Measurements from ENCODE around the gene POMT1.

POMT1 gene

DNA sequence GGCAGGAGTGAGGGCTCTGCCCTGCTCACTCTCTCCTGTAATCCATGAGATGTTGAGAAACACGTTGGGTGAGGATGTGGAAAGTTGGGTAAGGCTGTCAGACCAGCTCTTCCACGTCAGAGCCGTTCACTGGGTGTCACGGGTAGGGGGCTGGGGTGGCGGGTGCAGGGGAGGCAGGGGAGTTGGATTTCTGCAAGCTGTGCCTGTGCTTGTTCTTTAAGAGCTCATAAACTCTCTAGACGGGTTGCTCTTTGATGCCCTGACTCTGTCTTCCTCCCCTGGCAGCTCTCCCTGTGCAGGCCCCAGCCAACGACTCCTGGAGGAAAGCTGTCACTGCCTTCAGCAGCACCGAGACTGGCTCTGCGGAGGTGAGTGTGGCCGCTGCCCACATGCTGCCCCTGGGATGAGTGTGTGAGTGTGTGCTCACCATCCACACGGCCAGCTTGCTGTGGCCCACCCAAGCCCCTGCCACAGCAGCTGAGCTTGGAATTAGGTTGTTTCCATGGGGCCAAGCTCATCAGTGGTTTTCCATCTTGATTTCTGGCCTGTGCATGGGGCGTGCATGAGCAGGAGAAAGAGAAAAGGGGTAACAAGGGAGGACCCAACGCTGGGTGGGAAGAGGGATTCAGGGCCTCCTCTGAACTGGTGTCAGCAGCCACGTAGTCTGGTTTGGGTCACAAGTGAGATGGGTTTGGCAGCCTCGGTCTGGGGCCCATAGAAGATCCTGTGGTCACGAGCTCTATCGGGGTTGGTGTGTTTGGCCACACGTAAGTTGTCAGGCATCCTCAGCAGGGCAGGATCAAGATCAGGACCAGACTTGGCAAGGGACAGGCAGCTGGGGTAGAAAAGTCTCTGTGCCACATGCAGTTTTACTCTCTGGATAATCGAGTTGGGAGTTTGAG is 21.0 kb upstream of the POMT1 start:
- Histone ChIP-seq H3K27ac (ENCODE audit: low read depth, low read length, poor library complexity, severe bottlenecking) (no peak overlapping the region), H3K36me3 (ENCODE audit: insufficient read depth, low read length) (peaks cover 94% of the 10 kb centered on the region), H3K27me3 (ENCODE audit: insufficient read depth, low read length) (no peaks in the 10 kb centered on the region), H3K9me2 (ENCODE audit: low read depth, low read length) (no peaks in the 10 kb centered on the region), H3K4me2 (ENCODE audit: low read length) (no peak overlapping the region), H3K4me1 (ENCODE audit: insufficient read depth, low read length, severe bottlenecking) (no peaks in the 10 kb centered on the region), H3K9ac (ENCODE audit: low read length) (no peak overlapping the region), H2AFZ (ENCODE audit: low read length) (no peak overlapping the region), H3K4me3 (ENCODE audit: low read depth, low read length, poor library complexity, severe bottlenecking) (no peak overlapping the region), H3K79me2 (ENCODE audit: insufficient read depth, low read length) (no peaks in the 10 kb centered on the region), H4K20me1 (ENCODE audit: insufficient read depth, low read length) (no peaks in the 10 kb centered on the region), H3K9me3 (ENCODE audit: low read length) (no peaks in the 10 kb centered on the region), H3F3A (ENCODE audit: insufficient read depth, low read length) (no peaks in the 10 kb centered on the region)
- TF ChIP-seq, protein P1, sequence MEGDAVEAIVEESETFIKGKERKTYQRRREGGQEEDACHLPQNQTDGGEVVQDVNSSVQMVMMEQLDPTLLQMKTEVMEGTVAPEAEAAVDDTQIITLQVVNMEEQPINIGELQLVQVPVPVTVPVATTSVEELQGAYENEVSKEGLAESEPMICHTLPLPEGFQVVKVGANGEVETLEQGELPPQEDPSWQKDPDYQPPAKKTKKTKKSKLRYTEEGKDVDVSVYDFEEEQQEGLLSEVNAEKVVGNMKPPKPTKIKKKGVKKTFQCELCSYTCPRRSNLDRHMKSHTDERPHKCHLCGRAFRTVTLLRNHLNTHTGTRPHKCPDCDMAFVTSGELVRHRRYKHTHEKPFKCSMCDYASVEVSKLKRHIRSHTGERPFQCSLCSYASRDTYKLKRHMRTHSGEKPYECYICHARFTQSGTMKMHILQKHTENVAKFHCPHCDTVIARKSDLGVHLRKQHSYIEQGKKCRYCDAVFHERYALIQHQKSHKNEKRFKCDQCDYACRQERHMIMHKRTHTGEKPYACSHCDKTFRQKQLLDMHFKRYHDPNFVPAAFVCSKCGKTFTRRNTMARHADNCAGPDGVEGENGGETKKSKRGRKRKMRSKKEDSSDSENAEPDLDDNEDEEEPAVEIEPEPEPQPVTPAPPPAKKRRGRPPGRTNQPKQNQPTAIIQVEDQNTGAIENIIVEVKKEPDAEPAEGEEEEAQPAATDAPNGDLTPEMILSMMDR (IDR thresholded peaks at IDR 0.05; ENCODE audit: low read length) = no peak
- TF ChIP-seq EZH2 (IDR thresholded peaks at IDR 0.05; ENCODE audit: borderline replicate concordance, low read length) = no peak

DNA sequence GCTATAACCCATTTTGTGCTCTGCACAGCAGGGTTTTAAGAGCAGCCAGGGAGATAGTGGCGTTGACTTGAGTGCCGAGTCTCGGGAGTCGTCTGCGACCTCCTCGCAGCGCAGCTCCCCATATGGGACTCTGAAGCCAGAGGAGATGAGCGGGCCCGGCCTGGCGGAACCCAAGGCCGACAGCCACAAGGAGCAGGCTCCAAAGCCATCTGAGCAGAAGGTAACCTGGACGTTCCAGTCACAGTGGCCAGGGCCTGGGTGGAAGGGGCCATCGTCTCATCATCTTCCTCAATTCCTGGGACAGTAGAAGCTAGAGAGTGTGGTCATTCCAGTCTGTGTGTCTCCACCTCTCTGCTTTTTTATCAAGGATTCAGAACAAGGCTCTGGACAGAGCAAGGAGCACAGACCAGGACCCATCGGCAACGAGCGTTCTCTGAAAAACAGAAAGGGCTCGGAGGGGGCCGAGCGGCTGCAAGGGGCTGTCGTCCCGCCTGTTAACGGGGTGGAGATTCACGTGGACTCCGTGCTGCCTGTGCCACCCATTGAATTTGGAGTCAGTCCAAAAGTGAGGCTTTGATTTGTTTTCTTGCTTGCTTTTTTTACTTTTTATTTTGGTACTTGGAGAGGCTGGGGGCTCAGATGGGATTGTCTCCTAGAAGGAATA is 20.2 kb upstream of the POMT1 start:
- H3K9ac ChIP-seq (ENCODE audit: low read length) = no peak overlapping the region
- H3K27me3 ChIP-seq (ENCODE audit: insufficient read depth, low read length) = no peaks in the 10 kb centered on the region
- no peaks in the 10 kb centered on the region for H3K9me2 ChIP-seq (ENCODE audit: low read depth, low read length)
- H3K36me3 ChIP-seq (ENCODE audit: insufficient read depth, low read length) = peaks cover 94% of the 10 kb centered on the region
- H3K79me2 ChIP-seq (ENCODE audit: insufficient read depth, low read length) = no peaks in the 10 kb centered on the region
- no peak overlapping the region for H2AFZ ChIP-seq (ENCODE audit: low read length)
- H3K4me2 ChIP-seq (ENCODE audit: low read length) = no peak overlapping the region
- H3K27ac ChIP-seq (ENCODE audit: low read depth, low read length, poor library complexity, severe bottlenecking) = no peak overlapping the region
- no peaks in the 10 kb centered on the region for H3K4me1 ChIP-seq (ENCODE audit: insufficient read depth, low read length, severe bottlenecking)
- H3K9me3 ChIP-seq (ENCODE audit: low read length) = no peaks in the 10 kb centered on the region
- no peak overlapping the region for H3K4me3 ChIP-seq (ENCODE audit: low read depth, low read length, poor library complexity, severe bottlenecking)
- no peaks in the 10 kb centered on the region for H4K20me1 ChIP-seq (ENCODE audit: insufficient read depth, low read length)
- no peak for TF ChIP-seq EZH2 (IDR thresholded peaks at IDR 0.05; ENCODE audit: borderline replicate concordance, low read length)
- TF ChIP-seq, protein P1 (IDR thresholded peaks at IDR 0.05; ENCODE audit: low read length) = no peak
- no peaks in the 10 kb centered on the region for H3F3A ChIP-seq (ENCODE audit: insufficient read depth, low read length)

GRCh38 chr9:131483319-131484050 is 19.2 kb upstream of the POMT1 start:
- H3K4me2 ChIP-seq (ENCODE audit: low read length) = no peak overlapping the region
- H3K9me3 ChIP-seq (ENCODE audit: low read length) = no peaks in the 10 kb centered on the region
- H3K9ac ChIP-seq (ENCODE audit: low read length) = no peak overlapping the region
- no peak overlapping the region for H3K4me3 ChIP-seq (ENCODE audit: low read depth, low read length, poor library complexity, severe bottlenecking)
- H2AFZ ChIP-seq (ENCODE audit: low read length) = no peak overlapping the region
- no peaks in the 10 kb centered on the region for H4K20me1 ChIP-seq (ENCODE audit: insufficient read depth, low read length)
- H3K79me2 ChIP-seq (ENCODE audit: insufficient read depth, low read length) = no peaks in the 10 kb centered on the region
- H3K27me3 ChIP-seq (ENCODE audit: insufficient read depth, low read length) = no peaks in the 10 kb centered on the region
- no peaks in the 10 kb centered on the region for H3K4me1 ChIP-seq (ENCODE audit: insufficient read depth, low read length, severe bottlenecking)
- H3K9me2 ChIP-seq (ENCODE audit: low read depth, low read length) = no peaks in the 10 kb centered on the region
- TF ChIP-seq, protein P1 (IDR thresholded peaks at IDR 0.05; ENCODE audit: low read length) = no peak
- no peak for TF ChIP-seq EZH2 (IDR thresholded peaks at IDR 0.05; ENCODE audit: borderline replicate concordance, low read length)
- H3F3A ChIP-seq (ENCODE audit: insufficient read depth, low read length) = no peaks in the 10 kb centered on the region
- no peak overlapping the region for H3K27ac ChIP-seq (ENCODE audit: low read depth, low read length, poor library complexity, severe bottlenecking)
- H3K36me3 ChIP-seq (ENCODE audit: insufficient read depth, low read length) = peaks cover 96% of the 10 kb centered on the region

All from OCI-LY1 (cell line).